Measurements from ENCODE around the gene LEFTY1. TPM values are rescaled to one million over a fixed set of nuclear protein-coding genes. Genes with fewer than 3 reads are reported as not detected.

LEFTY1 gene
- total and polyA plus RNA-seq, 2 of the 4 experiments (the other 2 are of a cell fraction), result not detected

- no peak overlapping the region for H2BK20ac ChIP-seq (ENCODE audit: low read depth, low read length)
- DNase-seq (no peak), ATAC-seq (ENCODE audit: low read depth) (no peak)
- H2BK15ac ChIP-seq (ENCODE audit: low read depth, low read length), result no peak overlapping the region
- H2AFZ ChIP-seq (replicated peaks; ENCODE audit: low read length, poor library complexity), result no peak overlapping the region
- no peak overlapping the region for H4K5ac ChIP-seq (ENCODE audit: low read depth, low read length)
- CTCF ChIA-PET, result no interaction called here
- peaks cover 6% of the 10 kb centered on the region for H4K20me1 ChIP-seq (ENCODE audit: insufficient read depth, low read length)
- no peak overlapping the region for H3K27ac ChIP-seq (ENCODE audit: insufficient read depth, low read length)
- no peak overlapping the region for H3K56ac ChIP-seq (ENCODE audit: extremely low read depth, insufficient read depth, low read length)
- H3K27me3 ChIP-seq (ENCODE audit: control insufficient read depth, insufficient read depth, low read length), result no peaks in the 10 kb centered on the region
- peaks cover 5% of the 10 kb centered on the region; the same call in 1 of the 2 replicates for H3K9me1 ChIP-seq (ENCODE audit: insufficient read depth, low read length)
- H3K18ac ChIP-seq (ENCODE audit: low read depth, low read length), result no peak overlapping the region
- BruUV-seq (replicated peaks), result no TSS peak
- peaks cover 0 to 14% of the 10 kb centered on the region in 2 experiments; a peak in 3 of 4 replicates for H3K79me1 ChIP-seq (ENCODE audit: low read depth in 1 of 2, low read length in 2 of 2)
- H3K4me2 ChIP-seq (ENCODE audit: low read depth, low read length), result no peak overlapping the region
- H3K4me3 ChIP-seq (ENCODE audit: insufficient read depth, low read depth, low read length), result no peak overlapping the region
- no peak overlapping the region for H3K23ac ChIP-seq (ENCODE audit: low read depth, low read length)
- H2BK5ac ChIP-seq (ENCODE audit: low read depth, low read length, poor library complexity, severe bottlenecking), result no peak overlapping the region
- intact Hi-C loops (cut with micrococcal nuclease), result no loop called here
- no peak overlapping the region for H3K4ac ChIP-seq (ENCODE audit: low read depth, low read length)
- H3K14ac ChIP-seq (replicated peaks; ENCODE audit: low read depth, low read length), result no peak overlapping the region
- in situ Hi-C loops (cut with MboI; ENCODE audit: low sequenced_read_pairs), result no loop called here
- H2AK9ac ChIP-seq (replicated peaks; ENCODE audit: low read depth, low read length, poor library complexity), result no peak overlapping the region
- peaks cover 17% of the 10 kb centered on the region for H3K36me3 ChIP-seq (ENCODE audit: control insufficient read depth, insufficient read depth, low read length)
- POLR2A ChIA-PET (ENCODE audit: unreplicated experiment), result no interaction called here
- H2BK120ac ChIP-seq (ENCODE audit: low read depth, low read length), result no peak overlapping the region
- dilution Hi-C loops (cut with HindIII; ENCODE audit: low sequenced_read_pairs, unreplicated experiment), result no loop called here
- no peak overlapping the region for H4K8ac ChIP-seq (ENCODE audit: low read depth in 2 of 2, low read length in 2 of 2)
- no CpG with 5 or more reads among the region's 7 CpGs for WGBS, 2 experiments (ENCODE audit: extremely low coverage in 2 of 2, insufficient read length in 1 of 2)
- TF ChIP-seq SMC3 (IDR thresholded peaks at IDR 0.05; ENCODE audit: low read depth, low read length), result no peak
- TF ChIP-seq FOS (IDR thresholded peaks at IDR 0.05; ENCODE audit: low read depth, low read length), result no peak
- TF ChIP-seq RAD21 (IDR thresholded peaks at IDR 0.05; ENCODE audit: low read length), result no peak
- TF ChIP-seq USF2 (IDR thresholded peaks at IDR 0.05; ENCODE audit: low read depth, low read length), result no peak
- TF ChIP-seq NFE2L2 (IDR thresholded peaks at IDR 0.05; ENCODE audit: low read depth, low read length), result no peak
- no peak for TF ChIP-seq MAFK (IDR thresholded peaks at IDR 0.05; ENCODE audit: low read depth, low read length)
- no peak for TF ChIP-seq MAZ (IDR thresholded peaks at IDR 0.05; ENCODE audit: borderline replicate concordance, low read depth, low read length)
- no peak for TF ChIP-seq RCOR1 (IDR thresholded peaks at IDR 0.05; ENCODE audit: insufficient replicate concordance, low read length)
- TF ChIP-seq MXI1 (IDR thresholded peaks at IDR 0.05; ENCODE audit: borderline replicate concordance, low read depth, low read length), result no peak
- no peak for TF ChIP-seq POLR2A (IDR thresholded peaks at IDR 0.05; ENCODE audit: low read depth, low read length)
- TF ChIP-seq CTCF (conservative IDR thresholded peaks at IDR 0.05; ENCODE audit: low read depth, low read length), result no peak
- no peak for TF ChIP-seq CEBPB (IDR thresholded peaks at IDR 0.05; ENCODE audit: low read depth, low read length)
- no peak for TF ChIP-seq BHLHE40 (IDR thresholded peaks at IDR 0.05; ENCODE audit: low read depth, low read length)
- no peak for TF ChIP-seq ELK1 (IDR thresholded peaks at IDR 0.05; ENCODE audit: borderline replicate concordance, low read depth, low read length)
- peaks cover 7% of the 10 kb centered on the region; the same call in 1 of the 2 replicates for H3K4me1 ChIP-seq (ENCODE audit: control insufficient read depth, insufficient read depth, low read length)
- H4K91ac ChIP-seq (ENCODE audit: insufficient read depth, low read depth, low read length), result no peak overlapping the region
- H2AK5ac ChIP-seq (ENCODE audit: low read depth, low read length), result no peak overlapping the region
- H3K9me3 ChIP-seq (ENCODE audit: control insufficient read depth, insufficient read depth, low read length), result no peaks in the 10 kb centered on the region
- no peak overlapping the region for H3K9ac ChIP-seq (ENCODE audit: low read depth, low read length)
These were observed 26.6 kb upstream of the LEFTY1 start for GRCh38 chr1:225915538-225915991.
